ENCODE results near the gene SORBS1. TPM values are rescaled to one million over a fixed set of nuclear protein-coding genes. Genes with fewer than 3 reads are reported as not detected.

The SORBS1 gene
- total and polyA plus RNA-seq, 2 of the 13 experiments (the other 11 are each of a cell fraction or from before 2014, with no cell fraction given), result 16.8 to 39.8 TPM

DNA sequence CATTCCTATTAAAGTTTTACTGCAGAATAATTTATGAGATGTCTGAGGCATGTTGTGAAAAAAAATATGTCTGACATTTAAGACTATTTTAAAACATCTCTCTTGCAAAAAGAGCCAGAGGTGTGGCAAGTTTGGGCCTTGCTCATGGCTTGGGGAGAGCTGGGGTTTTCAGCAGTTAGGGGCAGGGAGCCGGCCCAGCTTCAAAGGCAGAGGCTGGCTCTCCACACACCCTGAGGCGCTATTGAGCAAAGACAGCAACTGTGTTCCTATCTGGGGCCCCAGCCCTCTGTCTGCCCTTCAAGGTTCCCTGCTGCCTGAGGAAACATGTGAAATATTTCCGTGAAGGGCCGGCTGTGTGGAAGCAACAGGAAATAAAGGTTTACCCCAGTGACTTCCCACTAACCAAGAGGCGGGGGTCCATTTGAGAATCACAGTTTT, 94.0 kb downstream of the SORBS1 start (continued):
- TF ChIP-seq SAP130 (CRISPR knock-in tag; IDR thresholded peaks at IDR 0.05; ENCODE audit: low read depth) (peak; percentile 53), TP53 (CRISPR knock-in tag; conservative IDR thresholded peaks at IDR 0.05) (0 out of 2 replicates have a peak, but pooled peaks have one; percentile 33), U2AF1 (optimal IDR thresholded peaks at IDR 0.05; ENCODE audit: low read depth, low read length) (no peak), ZNF329 (CRISPR knock-in tag; IDR thresholded peaks at IDR 0.05; ENCODE audit: low read depth) (no peak), ZFP41 (CRISPR knock-in tag; IDR thresholded peaks at IDR 0.05; ENCODE audit: borderline replicate concordance) (no peak), ZNF564 (CRISPR knock-in tag; IDR thresholded peaks at IDR 0.05) (no peak), ZNF205 (CRISPR knock-in tag; IDR thresholded peaks at IDR 0.05) (0 out of 2 replicates have a peak, but pooled peaks have one; percentile 41), MAFF (IDR thresholded peaks at IDR 0.05; ENCODE audit: low read depth, low read length) (no peak), FOXJ3 (CRISPR knock-in tag; IDR thresholded peaks at IDR 0.05; ENCODE audit: borderline replicate concordance) (peak; percentile 74; the same call in 1 of the 2 replicates), ZNF232 (CRISPR knock-in tag; IDR thresholded peaks at IDR 0.05; ENCODE audit: borderline replicate concordance) (no peak), CREB1 (IDR thresholded peaks at IDR 0.05) (no peak), CREB1 (CRISPR knock-in tag; IDR thresholded peaks at IDR 0.05) (no peak), NFE2L2 (IDR thresholded peaks at IDR 0.05; ENCODE audit: low read length) (no peak), HNRNPLL (IDR thresholded peaks at IDR 0.05; ENCODE audit: low read depth, low read length, poor library complexity, severe bottlenecking) (no peak), RFXAP (CRISPR knock-in tag; IDR thresholded peaks at IDR 0.05; ENCODE audit: borderline replicate concordance) (0 out of 2 replicates have a peak, but pooled peaks have one; percentile 45), TARDBP (CRISPR knock-in tag; IDR thresholded peaks at IDR 0.05) (peak; percentile 51; the same call in 1 of the 2 replicates), MBD4 (IDR thresholded peaks at IDR 0.05; ENCODE audit: borderline replicate concordance, low read length) (no peak)
- TF ChIP-seq, protein P1, sequence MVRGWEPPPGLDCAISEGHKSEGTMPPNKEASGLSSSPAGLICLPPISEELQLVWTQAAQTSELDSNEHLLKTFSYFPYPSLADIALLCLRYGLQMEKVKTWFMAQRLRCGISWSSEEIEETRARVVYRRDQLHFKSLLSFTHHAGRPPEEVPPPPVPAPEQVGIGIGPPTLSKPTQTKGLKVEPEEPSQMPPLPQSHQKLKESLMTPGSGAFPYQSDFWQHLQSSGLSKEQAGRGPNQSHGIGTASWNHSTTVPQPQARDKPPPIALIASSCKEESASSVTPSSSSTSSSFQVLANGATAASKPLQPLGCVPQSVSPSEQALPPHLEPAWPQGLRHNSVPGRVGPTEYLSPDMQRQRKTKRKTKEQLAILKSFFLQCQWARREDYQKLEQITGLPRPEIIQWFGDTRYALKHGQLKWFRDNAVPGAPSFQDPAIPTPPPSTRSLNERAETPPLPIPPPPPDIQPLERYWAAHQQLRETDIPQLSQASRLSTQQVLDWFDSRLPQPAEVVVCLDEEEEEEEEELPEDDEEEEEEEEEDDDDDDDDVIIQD (CRISPR knock-in tag; IDR thresholded peaks at IDR 0.05; ENCODE audit: low read depth), result 0 out of 2 replicates have a peak, but pooled peaks have one; percentile 34
- TF ChIP-seq, protein P2, sequence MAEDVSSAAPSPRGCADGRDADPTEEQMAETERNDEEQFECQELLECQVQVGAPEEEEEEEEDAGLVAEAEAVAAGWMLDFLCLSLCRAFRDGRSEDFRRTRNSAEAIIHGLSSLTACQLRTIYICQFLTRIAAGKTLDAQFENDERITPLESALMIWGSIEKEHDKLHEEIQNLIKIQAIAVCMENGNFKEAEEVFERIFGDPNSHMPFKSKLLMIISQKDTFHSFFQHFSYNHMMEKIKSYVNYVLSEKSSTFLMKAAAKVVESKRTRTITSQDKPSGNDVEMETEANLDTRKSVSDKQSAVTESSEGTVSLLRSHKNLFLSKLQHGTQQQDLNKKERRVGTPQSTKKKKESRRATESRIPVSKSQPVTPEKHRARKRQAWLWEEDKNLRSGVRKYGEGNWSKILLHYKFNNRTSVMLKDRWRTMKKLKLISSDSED (CRISPR knock-in tag; IDR thresholded peaks at IDR 0.05), result no peak
- TF ChIP-seq, protein P3, sequence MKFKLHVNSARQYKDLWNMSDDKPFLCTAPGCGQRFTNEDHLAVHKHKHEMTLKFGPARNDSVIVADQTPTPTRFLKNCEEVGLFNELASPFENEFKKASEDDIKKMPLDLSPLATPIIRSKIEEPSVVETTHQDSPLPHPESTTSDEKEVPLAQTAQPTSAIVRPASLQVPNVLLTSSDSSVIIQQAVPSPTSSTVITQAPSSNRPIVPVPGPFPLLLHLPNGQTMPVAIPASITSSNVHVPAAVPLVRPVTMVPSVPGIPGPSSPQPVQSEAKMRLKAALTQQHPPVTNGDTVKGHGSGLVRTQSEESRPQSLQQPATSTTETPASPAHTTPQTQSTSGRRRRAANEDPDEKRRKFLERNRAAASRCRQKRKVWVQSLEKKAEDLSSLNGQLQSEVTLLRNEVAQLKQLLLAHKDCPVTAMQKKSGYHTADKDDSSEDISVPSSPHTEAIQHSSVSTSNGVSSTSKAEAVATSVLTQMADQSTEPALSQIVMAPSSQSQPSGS (CRISPR knock-in tag; IDR thresholded peaks at IDR 0.05), result 0 out of 2 replicates have a peak, but pooled peaks have one; percentile 37
- TF ChIP-seq, protein P4, sequence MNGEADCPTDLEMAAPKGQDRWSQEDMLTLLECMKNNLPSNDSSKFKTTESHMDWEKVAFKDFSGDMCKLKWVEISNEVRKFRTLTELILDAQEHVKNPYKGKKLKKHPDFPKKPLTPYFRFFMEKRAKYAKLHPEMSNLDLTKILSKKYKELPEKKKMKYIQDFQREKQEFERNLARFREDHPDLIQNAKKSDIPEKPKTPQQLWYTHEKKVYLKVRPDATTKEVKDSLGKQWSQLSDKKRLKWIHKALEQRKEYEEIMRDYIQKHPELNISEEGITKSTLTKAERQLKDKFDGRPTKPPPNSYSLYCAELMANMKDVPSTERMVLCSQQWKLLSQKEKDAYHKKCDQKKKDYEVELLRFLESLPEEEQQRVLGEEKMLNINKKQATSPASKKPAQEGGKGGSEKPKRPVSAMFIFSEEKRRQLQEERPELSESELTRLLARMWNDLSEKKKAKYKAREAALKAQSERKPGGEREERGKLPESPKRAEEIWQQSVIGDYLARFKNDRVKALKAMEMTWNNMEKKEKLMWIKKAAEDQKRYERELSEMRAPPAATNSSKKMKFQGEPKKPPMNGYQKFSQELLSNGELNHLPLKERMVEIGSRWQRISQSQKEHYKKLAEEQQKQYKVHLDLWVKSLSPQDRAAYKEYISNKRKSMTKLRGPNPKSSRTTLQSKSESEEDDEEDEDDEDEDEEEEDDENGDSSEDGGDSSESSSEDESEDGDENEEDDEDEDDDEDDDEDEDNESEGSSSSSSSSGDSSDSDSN (CRISPR knock-in tag; IDR thresholded peaks at IDR 0.05), result no peak
- TF ChIP-seq, protein P5, sequence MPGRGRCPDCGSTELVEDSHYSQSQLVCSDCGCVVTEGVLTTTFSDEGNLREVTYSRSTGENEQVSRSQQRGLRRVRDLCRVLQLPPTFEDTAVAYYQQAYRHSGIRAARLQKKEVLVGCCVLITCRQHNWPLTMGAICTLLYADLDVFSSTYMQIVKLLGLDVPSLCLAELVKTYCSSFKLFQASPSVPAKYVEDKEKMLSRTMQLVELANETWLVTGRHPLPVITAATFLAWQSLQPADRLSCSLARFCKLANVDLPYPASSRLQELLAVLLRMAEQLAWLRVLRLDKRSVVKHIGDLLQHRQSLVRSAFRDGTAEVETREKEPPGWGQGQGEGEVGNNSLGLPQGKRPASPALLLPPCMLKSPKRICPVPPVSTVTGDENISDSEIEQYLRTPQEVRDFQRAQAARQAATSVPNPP (CRISPR knock-in tag; IDR thresholded peaks at IDR 0.05), result no peak
- TF ChIP-seq, protein P6, sequence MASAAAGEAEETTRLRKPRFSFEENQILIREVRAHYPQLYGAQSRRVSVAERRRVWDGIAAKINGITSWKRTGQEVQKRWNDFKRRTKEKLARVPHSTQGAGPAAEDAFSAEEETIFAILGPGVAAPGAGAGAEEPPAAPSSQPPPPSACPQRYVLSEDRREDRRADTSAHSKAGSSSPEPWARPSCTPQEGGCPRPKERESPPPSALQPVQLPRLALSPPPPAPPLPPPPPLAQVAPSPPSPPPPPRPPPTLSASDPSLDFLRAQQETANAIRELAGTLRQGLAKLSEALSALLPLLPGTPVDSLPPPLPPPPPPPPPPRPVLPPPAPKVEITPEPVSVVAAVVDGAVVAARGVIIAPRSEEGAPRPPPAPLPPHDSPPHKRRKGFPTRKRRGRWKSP (CRISPR knock-in tag; IDR thresholded peaks at IDR 0.05), result 0 out of 2 replicates have a peak, but pooled peaks have one; percentile 22
